Astrocyte of the spinal cord (primary cell): ENCODE measurements around the gene SETD1A.
A peak's percentile ranks its signal among the peaks of the same experiment; 100 is the strongest.

Experiments used
- DNase-seq: peaks from one replicate; pipeline ENCODE4 v3.0.0; 2011; ENCODE audit warnings: low read depth, low spot score
- H3K4me3 ChIP-seq: 2 replicates; pipeline ENCODE4 v1.5.1; 2011; ENCODE audit warnings: low read depth, mild to moderate bottlenecking, low read length, moderate library complexity
- in situ Hi-C: cut with HindIII; loops from 2 replicates; pipeline ENCODE4 v1.10.0; 2017; ENCODE audit warnings: low sequenced_read_pairs
- TF ChIP-seq, protein P1 (sequence below): IDR thresholded peaks from 2 replicates; pipeline ENCODE4 v1.5.1; 2012; ENCODE audit warnings: low read depth, mild to moderate bottlenecking, low read length, inconsistent platforms

SETD1A gene

DNA sequence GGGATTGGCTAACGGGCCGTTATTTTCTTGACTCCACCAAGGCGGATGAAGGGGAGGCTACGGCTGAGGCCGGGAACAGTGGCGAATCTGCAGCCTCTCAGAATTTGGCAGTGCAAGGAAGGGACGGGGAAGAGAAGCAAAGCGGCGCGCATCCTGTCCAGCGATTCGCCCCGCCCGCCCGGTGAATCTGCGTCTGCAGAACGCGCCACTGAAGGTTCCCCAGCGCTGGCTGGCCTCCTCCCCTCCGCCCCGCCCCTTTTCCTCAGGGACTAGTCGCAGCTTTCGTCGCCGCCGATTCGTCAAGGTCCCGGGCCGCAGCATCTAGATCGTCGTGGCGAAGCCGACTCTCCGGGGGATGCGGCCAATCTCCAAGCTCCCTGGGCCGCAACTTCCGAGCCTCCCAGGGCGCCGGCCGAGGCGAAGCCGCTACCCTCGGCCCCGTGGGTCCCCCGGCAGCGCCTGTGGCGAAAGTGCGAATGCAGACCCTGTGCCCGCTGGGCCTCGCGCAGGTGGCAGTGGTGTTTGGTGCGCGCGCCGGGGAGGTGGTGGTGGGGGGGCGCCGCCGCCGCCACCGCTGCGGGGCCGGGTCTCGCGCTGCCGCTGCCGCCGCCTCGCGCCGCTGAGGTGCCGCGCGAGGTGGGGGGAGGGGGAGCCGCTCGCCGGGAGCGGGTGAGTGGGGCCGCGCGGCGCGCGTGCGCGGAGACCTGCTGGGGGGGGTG, at the start of gene SETD1A:
TSS of gene SETD1A (plus strand) at position 299 of the 719 bp plus-strand sequence. CDS start 978 bp downstream, outside the sequence.
- in situ Hi-C loops = no loop called here
- peak within 1 kb of the TSS; percentile 88 for H3K4me3 ChIP-seq

DNA sequence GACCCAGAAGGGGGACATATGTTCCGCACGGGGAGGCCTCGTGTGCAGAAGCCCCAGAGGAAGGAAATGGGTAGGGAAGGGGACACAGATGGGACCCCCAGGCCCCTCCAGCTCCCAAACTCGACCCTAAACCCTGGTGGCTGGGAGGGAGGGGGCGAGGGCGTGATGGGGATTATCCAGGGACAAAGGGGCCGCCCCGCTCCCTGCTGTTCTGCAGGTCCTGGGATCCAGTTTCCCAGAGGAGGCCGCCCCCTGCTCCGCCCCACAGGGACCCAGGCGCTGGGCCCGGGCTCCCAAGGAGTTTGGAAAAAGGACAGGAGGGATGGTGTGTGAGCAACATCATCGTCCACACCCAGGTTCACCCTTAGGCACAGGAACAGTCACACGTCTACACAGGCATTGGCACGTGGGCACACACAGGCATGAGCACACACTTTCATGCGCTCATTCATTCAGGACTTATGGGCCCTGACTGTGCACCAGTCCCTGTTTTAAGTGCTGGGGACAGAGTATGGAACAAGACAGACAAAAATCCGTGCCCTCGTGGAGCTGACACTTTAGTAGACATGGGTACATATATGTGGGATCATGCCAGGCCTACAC, 47.0 kb upstream of the SETD1A start:
- in situ Hi-C loops = no loop called here
- TF ChIP-seq, protein P1, sequence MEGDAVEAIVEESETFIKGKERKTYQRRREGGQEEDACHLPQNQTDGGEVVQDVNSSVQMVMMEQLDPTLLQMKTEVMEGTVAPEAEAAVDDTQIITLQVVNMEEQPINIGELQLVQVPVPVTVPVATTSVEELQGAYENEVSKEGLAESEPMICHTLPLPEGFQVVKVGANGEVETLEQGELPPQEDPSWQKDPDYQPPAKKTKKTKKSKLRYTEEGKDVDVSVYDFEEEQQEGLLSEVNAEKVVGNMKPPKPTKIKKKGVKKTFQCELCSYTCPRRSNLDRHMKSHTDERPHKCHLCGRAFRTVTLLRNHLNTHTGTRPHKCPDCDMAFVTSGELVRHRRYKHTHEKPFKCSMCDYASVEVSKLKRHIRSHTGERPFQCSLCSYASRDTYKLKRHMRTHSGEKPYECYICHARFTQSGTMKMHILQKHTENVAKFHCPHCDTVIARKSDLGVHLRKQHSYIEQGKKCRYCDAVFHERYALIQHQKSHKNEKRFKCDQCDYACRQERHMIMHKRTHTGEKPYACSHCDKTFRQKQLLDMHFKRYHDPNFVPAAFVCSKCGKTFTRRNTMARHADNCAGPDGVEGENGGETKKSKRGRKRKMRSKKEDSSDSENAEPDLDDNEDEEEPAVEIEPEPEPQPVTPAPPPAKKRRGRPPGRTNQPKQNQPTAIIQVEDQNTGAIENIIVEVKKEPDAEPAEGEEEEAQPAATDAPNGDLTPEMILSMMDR = no peak
- no peak overlapping the region for H3K4me3 ChIP-seq
- no peak for DNase-seq

More for the DNA sequence above, at the start of gene SETD1A:
- DNase-seq = peak; percentile 97
- TF ChIP-seq, protein P1 = no peak

- no peak overlapping the region for H3K4me3 ChIP-seq
- in situ Hi-C loops = no loop called here
- no peak for DNase-seq
- TF ChIP-seq, protein P1 = no peak
Measured at GRCh38 chr16:30912794-30913412, 44.7 kb upstream of the SETD1A start.

GRCh38 chr16:30914830-30915229, 42.7 kb upstream of the SETD1A start:
- DNase-seq = no peak
- TF ChIP-seq, protein P1 = no peak
- in situ Hi-C loops = no loop called here
- no peak overlapping the region for H3K4me3 ChIP-seq

GRCh38 chr16:30918614-30919013, 38.9 kb upstream of the SETD1A start:
- no peak overlapping the region for H3K4me3 ChIP-seq
- in situ Hi-C loops = no loop called here
- no peak for DNase-seq
- TF ChIP-seq, protein P1 = no peak

DNA sequence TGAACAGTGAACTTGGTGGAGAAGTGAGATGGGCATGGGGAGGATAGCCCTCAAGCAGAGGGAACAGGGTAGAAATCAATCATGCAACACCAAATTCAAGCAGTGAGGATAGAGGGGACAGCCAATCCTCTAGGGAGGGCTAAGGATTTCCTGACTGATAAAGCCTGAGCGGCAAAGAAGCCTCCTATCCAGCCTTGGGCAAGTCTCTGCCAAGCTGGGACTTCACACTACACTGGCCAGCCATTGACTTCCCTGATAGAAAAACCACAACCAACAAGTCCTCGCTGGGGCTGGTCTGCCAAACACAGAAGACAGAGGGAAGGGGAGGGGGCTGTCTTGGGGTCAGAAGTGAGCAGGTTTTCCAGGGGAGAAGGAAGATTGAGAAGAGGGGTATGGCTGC, 36.7 kb upstream of the SETD1A start:
- TF ChIP-seq, protein P1 = no peak
- in situ Hi-C loops = no loop called here
- no peak overlapping the region for H3K4me3 ChIP-seq
- DNase-seq = no peak
